CD4-positive, alpha-beta T cell (primary cell): ENCODE data around the gene ARPIN. TPM values are rescaled to one million over a fixed set of nuclear protein-coding genes. Genes with fewer than 3 reads are reported as not detected.
A peak's percentile ranks its signal among the peaks of the same experiment; 100 is the strongest.

Experiments used
- ATAC-seq: fragments of 200-7000 bp; cut with Tn5 transposase; one replicate; pipeline ENCODE4 v1.10.0; 2022; ENCODE audit warnings: mild to moderate bottlenecking; ENCODE audit not compliant: poor library complexity
- CTCF ChIA-PET: fragments of 350-600 bp; sonication (Branson Sonifier 250); formaldehyde crosslinking; loops from one replicate; lab custom pipeline; 2021; ENCODE audit warnings: antibody characterized with exemption, inconsistent platforms; lab: Charles Lee
- POLR2A ChIA-PET: fragments of 350-600 bp; sonication (Branson Sonifier 250); formaldehyde crosslinking; loops from one replicate; lab custom pipeline; 2021; ENCODE audit warnings: antibody characterized with exemption, inconsistent platforms; lab: Charles Lee
- DNase-seq, 14 experiments: peaks; one replicate each; pipeline ENCODE4 v3.0.0-alpha.2; 2013 to 2020; ENCODE audit warnings: mixed read lengths in 2 of 14
- H3K27ac ChIP-seq, 2 donors: one replicate each; pipeline versions ENCODE4 v1.5.1 to v1.7.0; 2013; ENCODE audit warnings: low read length in 2 of 2, low read depth in 1 of 2, mild to moderate bottlenecking in 1 of 2
- H3K27me3 ChIP-seq, 2 experiments: 1 replicate in 1 of 2; 2 replicates in 1 of 2; pipeline versions ENCODE4 v1.6.1 to v1.7.0; 2013; ENCODE audit warnings: low read length in 2 of 2, control low read depth in 1 of 2, mild to moderate bottlenecking in 1 of 2, moderate library complexity in 1 of 2; ENCODE audit not compliant: insufficient read depth in 2 of 2, control insufficient read depth in 1 of 2
- H3K36me3 ChIP-seq: one replicate; pipeline ENCODE4 v1.6.1; 2013; ENCODE audit warnings: low read length, control low read depth; ENCODE audit not compliant: insufficient read depth
- H3K4me1 ChIP-seq: one replicate; pipeline ENCODE4 v1.6.1; 2013; ENCODE audit warnings: low read length, control low read depth; ENCODE audit not compliant: insufficient read depth
- H3K4me3 ChIP-seq: one replicate; pipeline ENCODE4 v1.5.1; 2013; ENCODE audit warnings: mild to moderate bottlenecking, low read length, moderate library complexity
- H3K9me3 ChIP-seq, 2 experiments: 1 replicate in 1 of 2; 2 replicates in 1 of 2; pipeline versions ENCODE4 v1.6.1 to v1.7.0; 2013; ENCODE audit warnings: low read length in 2 of 2, mild to moderate bottlenecking in 2 of 2, control low read depth in 1 of 2, moderate library complexity in 1 of 2; ENCODE audit not compliant: control insufficient read depth in 1 of 2, insufficient read depth in 1 of 2
- H3K27ac Mint-ChIP-seq: one replicate; pipeline ENCODE4 v1.8.0; 2020; ENCODE audit warnings: mixed read lengths
- H3K27me3 Mint-ChIP-seq: one replicate; pipeline ENCODE4 v1.8.0; 2021; ENCODE audit warnings: mixed read lengths
- H3K36me3 Mint-ChIP-seq: one replicate; pipeline ENCODE4 v1.8.0; 2021; ENCODE audit warnings: low read depth, mixed read lengths
- H3K4me1 Mint-ChIP-seq: one replicate; pipeline ENCODE4 v1.8.0; 2021; ENCODE audit warnings: low read depth, mixed read lengths
- H3K4me3 Mint-ChIP-seq: one replicate; pipeline ENCODE4 v1.8.0; 2020; ENCODE audit warnings: mild to moderate bottlenecking, mixed read lengths
- H3K9me3 Mint-ChIP-seq: one replicate; pipeline ENCODE4 v1.8.0; 2020; ENCODE audit warnings: mixed read lengths
- CTCF ChIP-seq: fragments of 200-600 bp; IDR thresholded peaks from one replicate; pipeline ENCODE4 v1.8.0; 2022; ENCODE audit warnings: antibody characterized with exemption, mild to moderate bottlenecking
- intact Hi-C, 2 experiments: fragments of 100-400 bp; cut with DNase I in 1 of 2; cut with micrococcal nuclease in 1 of 2; formaldehyde crosslinking; loops; one replicate each; pipeline versions ENCODE4 v1.15.1 to v1.9.0; 2023 to 2025; cut with DNase I, micrococcal nuclease
- total RNA-seq, 174 experiments: library from RNA in 2 of 174; stranded (reverse) in 2 of 174; gene quantifications; one replicate each; pipeline ENCODE4 v1.2.3 and lab custom pipeline; 2021 to 2026

The ARPIN gene
- total RNA-seq, 2 experiments from 2014 or later = not detected

GRCh38 chr15:89876396-89877082, 36.2 kb downstream of the ARPIN start:
- no peak for ATAC-seq
- H3K27me3 Mint-ChIP-seq = no peaks in the 10 kb centered on the region
- H3K9me3 Mint-ChIP-seq = no peaks in the 10 kb centered on the region
- intact Hi-C loops = loop anchor here in 1 of 2 experiments (2.0 kb wide), 1 partner anchor 136 kb away; no protein-coding TSS in a partner anchor
- H3K27ac Mint-ChIP-seq = no peak overlapping the region
- H3K4me1 Mint-ChIP-seq = peaks cover 7% of the 10 kb centered on the region
- H3K4me3 Mint-ChIP-seq = no peak overlapping the region
- no peak overlapping the region for H3K27ac ChIP-seq
- ChIA-PET CTCF (no interaction called here), POLR2A (no interaction called here)
- H3K4me3 ChIP-seq = no peak overlapping the region
- H3K9me3 ChIP-seq = no peaks in the 10 kb centered on the region
- peaks cover 30% of the 10 kb centered on the region for H3K36me3 ChIP-seq
- peaks cover 66% of the 10 kb centered on the region for H3K36me3 Mint-ChIP-seq
- H3K4me1 ChIP-seq = peaks cover 5% of the 10 kb centered on the region
- no peak for DNase-seq
- H3K27me3 ChIP-seq = no peaks in the 10 kb centered on the region
- no peak for TF ChIP-seq CTCF

DNA sequence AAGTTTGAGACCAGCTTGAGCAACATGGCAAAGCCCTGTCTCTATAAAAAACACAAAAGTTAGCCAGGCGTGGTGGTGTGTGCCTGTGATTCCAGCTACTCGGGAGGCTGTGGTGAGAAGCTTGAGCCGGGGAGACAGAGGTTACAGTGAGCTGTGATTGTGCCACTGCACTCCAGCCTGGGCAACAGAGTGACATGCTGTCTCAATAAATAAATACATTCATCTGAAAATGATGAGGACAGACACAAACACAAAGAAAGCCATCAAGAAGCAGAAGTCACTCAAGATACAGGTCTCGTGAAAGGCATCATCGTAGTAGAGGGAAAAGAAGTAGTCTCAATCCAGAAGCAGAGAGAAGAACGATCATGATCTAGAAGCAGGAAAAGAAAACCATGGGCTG, 37.0 kb downstream of the ARPIN start:
- Histone ChIP-seq H3K36me3 (peaks cover 32% of the 10 kb centered on the region), H3K27me3 (no peaks in the 10 kb centered on the region), H3K9me3 (no peaks in the 10 kb centered on the region), H3K4me1 (peaks cover 5% of the 10 kb centered on the region), H3K4me3 (no peak overlapping the region), H3K27ac (no peak overlapping the region)
- no peak for TF ChIP-seq CTCF
- intact Hi-C loops = loop anchor here (1.0 to 2.0 kb wide), 2 partner anchors 135 kb away; no protein-coding TSS in a partner anchor
- peaks cover 7% of the 10 kb centered on the region for H3K4me1 Mint-ChIP-seq
- no peaks in the 10 kb centered on the region for H3K9me3 Mint-ChIP-seq
- POLR2A ChIA-PET = interaction anchor here (1.9 kb wide), 1 partner anchor 18 kb away, joined by 16 read pairs; the partner anchor contains the start of gene AP3S2
- no peak for DNase-seq
- H3K27me3 Mint-ChIP-seq = no peaks in the 10 kb centered on the region
- peaks cover 66% of the 10 kb centered on the region for H3K36me3 Mint-ChIP-seq
- CTCF ChIA-PET = interaction anchor here (1.3 to 1.7 kb wide), 2 partner anchors 11 to 13 kb away, joined by 9 to 11 read pairs; no protein-coding TSS in a partner anchor
- ATAC-seq = no peak
- H3K4me3 Mint-ChIP-seq = no peak overlapping the region
- H3K27ac Mint-ChIP-seq = no peak overlapping the region

DNA sequence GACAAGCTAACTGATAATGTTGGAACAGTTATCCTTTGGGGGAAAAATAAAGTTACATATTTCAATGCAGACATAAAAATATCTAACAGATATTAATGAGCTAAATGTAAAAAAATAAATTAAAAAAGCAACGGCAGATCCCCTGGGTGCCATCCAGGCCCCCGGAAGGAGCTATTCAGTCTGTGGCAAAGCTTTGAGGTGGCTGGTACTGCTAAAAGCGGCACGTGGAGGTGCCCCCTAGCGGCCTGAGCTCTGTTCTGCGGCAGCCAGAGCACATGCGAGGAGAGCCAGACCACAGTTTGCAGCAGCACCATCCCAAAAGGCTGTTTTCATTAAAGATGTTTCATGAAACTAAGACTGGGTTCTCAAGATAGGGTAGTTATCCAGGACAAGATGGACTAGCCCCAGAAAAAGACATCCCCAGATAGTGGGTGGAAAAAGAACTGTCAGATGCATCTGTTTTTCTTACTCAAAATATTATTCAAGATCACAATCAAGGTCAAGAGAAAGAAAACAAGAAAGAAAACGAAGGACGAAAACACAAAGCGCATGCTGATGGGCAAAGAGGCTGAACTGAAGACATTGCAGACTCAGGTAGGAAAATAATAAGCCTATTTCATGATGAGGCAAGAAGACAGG, 37.7 kb downstream of the ARPIN start:
- TF ChIP-seq CTCF = peak; percentile 98
- H3K27me3 Mint-ChIP-seq = no peaks in the 10 kb centered on the region
- no peak overlapping the region for H3K27ac Mint-ChIP-seq
- H3K9me3 Mint-ChIP-seq = no peaks in the 10 kb centered on the region
- Histone ChIP-seq H3K36me3 (peaks cover 38% of the 10 kb centered on the region), H3K4me1 (peaks cover 5% of the 10 kb centered on the region), H3K27me3 (no peaks in the 10 kb centered on the region), H3K9me3 (no peaks in the 10 kb centered on the region), H3K27ac (no peak overlapping the region), H3K4me3 (no peak overlapping the region)
- DNase-seq = peak; percentile 67 to 88 (median 77)
- intact Hi-C loops = loop anchor here in 1 of 2 experiments (1.0 kb wide), 1 partner anchor 135 kb away; no protein-coding TSS in a partner anchor
- POLR2A ChIA-PET = interaction anchor here (1.0 to 1.9 kb wide), 2 partner anchors 15 to 19 kb away, joined by 5 to 16 read pairs; partner anchors contain the start of gene AP3S2
- CTCF ChIA-PET = interaction anchor here (0.5 to 1.7 kb wide), 11 partner anchors 9 to 1118 kb away, joined by 3 to 11 read pairs (median 5); partner anchors contain the start of gene AP3S2
- no peak overlapping the region for H3K4me3 Mint-ChIP-seq
- peaks cover 73% of the 10 kb centered on the region for H3K36me3 Mint-ChIP-seq
- peak; percentile 100 for ATAC-seq
- peaks cover 7% of the 10 kb centered on the region for H3K4me1 Mint-ChIP-seq
